A673 (cell line): ENCODE data around the gene LMTK2.

Source experiments
- EZH2 ChIP-seq: fragments of 200-600 bp; sonication (generic); IDR thresholded peaks from 2 replicates; pipeline ENCODE4 v1.6.1; 2017; ENCODE audit warnings: borderline replicate concordance, low read depth, mild to moderate bottlenecking, mixed read lengths, antibody characterized with exemption, low read length; ENCODE audit not compliant: poor library complexity, severe bottlenecking
- TF ChIP-seq, protein P1 (sequence below): fragments of 300-800, 200-600 bp; sonication (generic); conservative IDR thresholded peaks from 2 replicates; pipeline ENCODE4 v1.5.1; 2017; ENCODE audit warnings: low read depth, mild to moderate bottlenecking, antibody characterized with exemption, low read length, moderate library complexity, mixed read lengths

- TF ChIP-seq, protein P1, sequence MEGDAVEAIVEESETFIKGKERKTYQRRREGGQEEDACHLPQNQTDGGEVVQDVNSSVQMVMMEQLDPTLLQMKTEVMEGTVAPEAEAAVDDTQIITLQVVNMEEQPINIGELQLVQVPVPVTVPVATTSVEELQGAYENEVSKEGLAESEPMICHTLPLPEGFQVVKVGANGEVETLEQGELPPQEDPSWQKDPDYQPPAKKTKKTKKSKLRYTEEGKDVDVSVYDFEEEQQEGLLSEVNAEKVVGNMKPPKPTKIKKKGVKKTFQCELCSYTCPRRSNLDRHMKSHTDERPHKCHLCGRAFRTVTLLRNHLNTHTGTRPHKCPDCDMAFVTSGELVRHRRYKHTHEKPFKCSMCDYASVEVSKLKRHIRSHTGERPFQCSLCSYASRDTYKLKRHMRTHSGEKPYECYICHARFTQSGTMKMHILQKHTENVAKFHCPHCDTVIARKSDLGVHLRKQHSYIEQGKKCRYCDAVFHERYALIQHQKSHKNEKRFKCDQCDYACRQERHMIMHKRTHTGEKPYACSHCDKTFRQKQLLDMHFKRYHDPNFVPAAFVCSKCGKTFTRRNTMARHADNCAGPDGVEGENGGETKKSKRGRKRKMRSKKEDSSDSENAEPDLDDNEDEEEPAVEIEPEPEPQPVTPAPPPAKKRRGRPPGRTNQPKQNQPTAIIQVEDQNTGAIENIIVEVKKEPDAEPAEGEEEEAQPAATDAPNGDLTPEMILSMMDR = no peak
- no peak for TF ChIP-seq EZH2
These were observed 90.3 kb downstream of the LMTK2 start for GRCh38 chr7:98196706-98197605.
